Stomach (tissue), 4 donors: Measurements from ENCODE around the gene AKAP9.
"Not testable (repeated sequence)": the region's sequence is repeated elsewhere in the genome, so short reads cannot be mapped to it uniquely, and the experiment has no call there.

ENCODE experiments used
- POLR2AphosphoS5 ChIP-seq, 3 donors: sonication (generic); formaldehyde crosslinking; IDR thresholded peaks; one replicate each; pipeline ENCODE4 v1.6.1; 2016; ENCODE audit warnings: antibody characterized with exemption in 3 of 3
- TF ChIP-seq, protein P1 (sequence below), 7 experiments: fragments of 450-650 bp in 4 of 7; fragments of 200-600 bp in 3 of 7; sonication (generic) in 3 of 7; IDR thresholded peaks; one replicate each; pipeline ENCODE4 v1.5.1; 2016 to 2019; ENCODE audit warnings: antibody characterized with exemption in 7 of 7, control low read depth in 2 of 7, mild to moderate bottlenecking in 1 of 7

DNA sequence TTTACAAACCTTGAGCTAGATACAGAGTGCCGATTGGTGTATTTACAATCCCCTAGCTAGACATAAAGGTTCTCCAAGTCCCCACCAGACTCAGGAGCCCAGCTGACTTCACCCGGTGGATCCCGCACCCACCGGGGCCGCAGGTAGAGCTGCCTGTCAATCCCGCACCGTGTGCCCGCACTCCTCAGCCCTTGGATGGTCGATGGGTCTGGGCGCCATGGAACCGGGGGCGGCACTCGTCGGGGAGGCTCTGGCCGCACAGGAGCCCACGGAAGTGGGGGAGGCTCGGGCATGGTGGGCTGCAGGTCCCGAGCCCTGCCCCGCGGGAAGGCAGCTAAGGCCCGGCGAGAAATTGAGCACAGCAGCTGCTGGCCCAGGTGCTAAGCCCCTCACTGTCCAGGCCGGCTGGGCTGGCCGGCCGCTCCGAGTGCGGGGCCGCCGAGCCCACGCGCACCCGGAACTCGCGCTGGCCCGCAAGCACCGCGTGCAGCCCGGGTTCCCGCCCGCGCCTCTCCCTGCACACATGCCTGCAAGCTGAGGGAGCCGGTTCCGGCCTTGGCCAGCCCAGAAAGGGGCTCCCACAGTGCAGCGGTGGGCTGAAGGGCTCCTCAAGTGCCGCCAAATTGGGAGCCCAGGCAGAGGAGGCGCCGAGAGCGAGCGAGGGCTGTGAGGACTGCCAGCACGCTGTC lies 202.7 kb downstream of the AKAP9 start:
- TF ChIP-seq, protein P1, sequence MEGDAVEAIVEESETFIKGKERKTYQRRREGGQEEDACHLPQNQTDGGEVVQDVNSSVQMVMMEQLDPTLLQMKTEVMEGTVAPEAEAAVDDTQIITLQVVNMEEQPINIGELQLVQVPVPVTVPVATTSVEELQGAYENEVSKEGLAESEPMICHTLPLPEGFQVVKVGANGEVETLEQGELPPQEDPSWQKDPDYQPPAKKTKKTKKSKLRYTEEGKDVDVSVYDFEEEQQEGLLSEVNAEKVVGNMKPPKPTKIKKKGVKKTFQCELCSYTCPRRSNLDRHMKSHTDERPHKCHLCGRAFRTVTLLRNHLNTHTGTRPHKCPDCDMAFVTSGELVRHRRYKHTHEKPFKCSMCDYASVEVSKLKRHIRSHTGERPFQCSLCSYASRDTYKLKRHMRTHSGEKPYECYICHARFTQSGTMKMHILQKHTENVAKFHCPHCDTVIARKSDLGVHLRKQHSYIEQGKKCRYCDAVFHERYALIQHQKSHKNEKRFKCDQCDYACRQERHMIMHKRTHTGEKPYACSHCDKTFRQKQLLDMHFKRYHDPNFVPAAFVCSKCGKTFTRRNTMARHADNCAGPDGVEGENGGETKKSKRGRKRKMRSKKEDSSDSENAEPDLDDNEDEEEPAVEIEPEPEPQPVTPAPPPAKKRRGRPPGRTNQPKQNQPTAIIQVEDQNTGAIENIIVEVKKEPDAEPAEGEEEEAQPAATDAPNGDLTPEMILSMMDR (IDR thresholded peaks at IDR 0.05): not testable (repeated sequence)
- not testable (repeated sequence) for TF ChIP-seq POLR2AphosphoS5 (IDR thresholded peaks at IDR 0.05)
